Measurements from ENCODE around the gene CCPG1. TPM values are rescaled to one million over a fixed set of nuclear protein-coding genes. Genes with fewer than 3 reads are reported as not detected.

Gene CCPG1
- total RNA-seq, 1 donor from 2014 or later: 218 TPM

DNA sequence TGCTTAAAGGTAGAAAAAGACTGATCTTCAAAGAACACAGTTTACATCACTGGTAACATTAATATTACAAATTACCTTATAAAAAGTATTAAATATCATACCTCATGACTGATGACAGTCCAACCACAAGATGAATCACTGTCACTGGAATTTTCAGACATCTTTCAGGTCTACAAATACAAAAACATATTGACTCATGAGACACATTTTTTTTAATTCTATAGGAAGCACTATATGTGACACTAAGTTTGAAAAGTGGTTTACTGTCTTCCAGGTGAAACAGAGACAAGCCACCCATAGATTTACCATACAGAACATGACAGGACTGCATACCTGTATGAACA lies 18.9 kb downstream of the CCPG1 start:
- H3K27ac Mint-ChIP-seq (ENCODE audit: unreplicated experiment): peak overlapping the region; percentile 86
- no peak overlapping the region for H3K4me3 Mint-ChIP-seq (ENCODE audit: unreplicated experiment)
- no peaks in the 10 kb centered on the region for H3K27me3 Mint-ChIP-seq (ENCODE audit: low read depth)
- H3K9me3 Mint-ChIP-seq (ENCODE audit: low read depth): no peaks in the 10 kb centered on the region
- no peak for DNase-seq (ENCODE audit: low spot score)
- TF ChIP-seq CTCF (IDR thresholded peaks at IDR 0.05): no peak
- H3K36me3 Mint-ChIP-seq (ENCODE audit: low read depth): peaks cover 19% of the 10 kb centered on the region
- peaks cover 18% of the 10 kb centered on the region for H3K4me1 Mint-ChIP-seq (ENCODE audit: low read depth)

DNA sequence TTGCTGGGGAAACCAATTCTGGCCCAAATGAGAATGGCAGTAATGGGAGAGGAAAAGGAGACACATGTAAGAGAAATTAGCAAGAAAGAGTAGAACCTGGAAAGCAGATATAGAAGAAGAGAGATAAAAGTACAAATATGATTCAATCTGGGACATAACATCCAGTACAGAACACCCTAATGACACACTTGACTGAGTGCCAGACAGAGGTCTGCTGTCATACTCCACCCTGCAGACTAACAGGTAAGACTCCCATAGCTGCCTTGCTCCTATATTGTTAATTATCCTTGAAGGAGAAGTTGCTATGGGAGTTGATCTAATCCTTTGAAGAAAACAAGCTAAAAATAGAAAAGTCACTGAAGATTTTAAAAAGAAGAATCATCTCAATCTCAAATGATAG lies 21.1 kb downstream of the CCPG1 start:
- peak overlapping the region; percentile 53 for H3K27ac Mint-ChIP-seq (ENCODE audit: unreplicated experiment)
- no peak for TF ChIP-seq CTCF (IDR thresholded peaks at IDR 0.05)
- peaks cover 27% of the 10 kb centered on the region for H3K36me3 Mint-ChIP-seq (ENCODE audit: low read depth)
- H3K27me3 Mint-ChIP-seq (ENCODE audit: low read depth): no peaks in the 10 kb centered on the region
- H3K9me3 Mint-ChIP-seq (ENCODE audit: low read depth): no peaks in the 10 kb centered on the region
- peaks cover 17% of the 10 kb centered on the region for H3K4me1 Mint-ChIP-seq (ENCODE audit: low read depth)
- H3K4me3 Mint-ChIP-seq (ENCODE audit: unreplicated experiment): no peak overlapping the region
- DNase-seq (ENCODE audit: low spot score): no peak

DNA sequence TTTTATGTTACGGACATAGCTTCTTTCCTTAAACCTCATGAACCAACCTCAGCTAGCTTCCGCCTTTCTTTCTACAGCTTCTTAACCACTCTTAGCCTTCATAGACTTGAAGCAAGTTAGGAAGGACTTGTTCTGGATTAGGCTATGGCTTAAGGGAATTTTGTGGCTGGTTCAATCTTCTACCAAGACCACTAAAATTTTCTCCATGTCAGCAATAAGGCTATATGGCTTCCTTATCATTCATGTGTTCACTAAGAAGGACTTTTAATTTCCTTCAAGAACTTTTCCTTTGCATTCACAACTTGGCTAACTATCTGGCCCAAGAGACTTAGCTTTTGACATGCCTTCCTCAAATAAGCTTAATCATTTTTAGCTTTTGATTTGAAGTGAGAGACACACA lies 24.5 kb downstream of the CCPG1 start:
- Mint-ChIP-seq H3K9me3 (ENCODE audit: low read depth) (no peaks in the 10 kb centered on the region), H3K4me1 (ENCODE audit: low read depth) (peaks cover 7% of the 10 kb centered on the region), H3K4me3 (ENCODE audit: unreplicated experiment) (no peak overlapping the region), H3K27me3 (ENCODE audit: low read depth) (no peaks in the 10 kb centered on the region), H3K27ac (ENCODE audit: unreplicated experiment) (no peak overlapping the region), H3K36me3 (ENCODE audit: low read depth) (peaks cover 27% of the 10 kb centered on the region)
- TF ChIP-seq CTCF (IDR thresholded peaks at IDR 0.05): no peak
- DNase-seq (ENCODE audit: low spot score): no peak

GRCh38 chr15:55381595-55381994 lies 26.6 kb downstream of the CCPG1 start:
- H3K27ac Mint-ChIP-seq (ENCODE audit: unreplicated experiment): no peak overlapping the region
- peaks cover 19% of the 10 kb centered on the region for H3K36me3 Mint-ChIP-seq (ENCODE audit: low read depth)
- H3K4me3 Mint-ChIP-seq (ENCODE audit: unreplicated experiment): no peak overlapping the region
- H3K4me1 Mint-ChIP-seq (ENCODE audit: low read depth): no peaks in the 10 kb centered on the region
- H3K27me3 Mint-ChIP-seq (ENCODE audit: low read depth): no peaks in the 10 kb centered on the region
- TF ChIP-seq CTCF (IDR thresholded peaks at IDR 0.05): no peak
- no peak for DNase-seq (ENCODE audit: low spot score)
- no peaks in the 10 kb centered on the region for H3K9me3 Mint-ChIP-seq (ENCODE audit: low read depth)

DNA sequence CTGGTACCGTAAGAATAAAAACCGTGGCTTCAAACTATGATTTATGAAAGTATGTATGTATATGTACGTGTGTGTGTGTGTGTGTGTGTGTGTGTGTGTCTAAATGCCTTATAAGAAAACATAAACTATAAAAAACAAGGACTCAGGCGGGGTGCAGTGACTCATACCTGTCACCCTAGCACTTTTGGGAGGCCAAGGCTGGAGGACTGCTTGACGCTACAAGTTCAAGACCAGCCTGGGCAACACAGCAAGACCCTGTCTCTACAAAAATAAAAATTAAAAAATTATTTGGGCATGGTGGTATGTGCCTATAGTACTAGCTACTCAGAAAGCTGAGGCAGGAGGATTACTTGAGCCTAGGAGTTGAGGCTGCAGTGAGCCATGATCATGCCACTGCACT lies 29.1 kb downstream of the CCPG1 start:
- no peaks in the 10 kb centered on the region for H3K27me3 Mint-ChIP-seq (ENCODE audit: low read depth)
- DNase-seq (ENCODE audit: low spot score): no peak
- no peaks in the 10 kb centered on the region for H3K4me1 Mint-ChIP-seq (ENCODE audit: low read depth)
- no peak overlapping the region for H3K4me3 Mint-ChIP-seq (ENCODE audit: unreplicated experiment)
- no peaks in the 10 kb centered on the region for H3K9me3 Mint-ChIP-seq (ENCODE audit: low read depth)
- no peak overlapping the region for H3K27ac Mint-ChIP-seq (ENCODE audit: unreplicated experiment)
- H3K36me3 Mint-ChIP-seq (ENCODE audit: low read depth): peaks cover 19% of the 10 kb centered on the region
- TF ChIP-seq CTCF (IDR thresholded peaks at IDR 0.05): no peak
